HG02840 (cell line): ENCODE measurements around the gene RNU2-63P.
"Not testable (repeated sequence)": the region's sequence is repeated elsewhere in the genome, so short reads cannot be mapped to it uniquely, and the experiment has no call there.

ENCODE experiments used
- ATAC-seq: cut with Tn5 transposase; IDR thresholded peaks from one replicate; pipeline ENCODE4 v1.9.1; 2021; ENCODE audit warnings: mild to moderate bottlenecking, moderate library complexity, moderate number of reproducible peaks; ENCODE audit not compliant: unreplicated experiment, low FRiP score

The RNU2-63P gene

GRCh38 chr2:88032070-88032702 lies 15.8 kb upstream of the RNU2-63P start:
- ATAC-seq, result no peak

GRCh38 chr2:88028931-88029330 lies 12.6 kb upstream of the RNU2-63P start:
- no peak for ATAC-seq

- no peak for ATAC-seq
These were observed 11.5 kb upstream of the RNU2-63P start for GRCh38 chr2:88027697-88028389.

- ATAC-seq, result no peak
These were observed 8.2 kb upstream of the RNU2-63P start for GRCh38 chr2:88024509-88024908.

GRCh38 chr2:88022669-88022921 lies 6.2 kb upstream of the RNU2-63P start:
- no peak for ATAC-seq

GRCh38 chr2:88019985-88020384 lies 3.6 kb upstream of the RNU2-63P start:
- ATAC-seq, result no peak

- ATAC-seq, result no peak
These were observed 2.6 kb upstream of the RNU2-63P start for GRCh38 chr2:88018909-88019308.

GRCh38 chr2:88018077-88018805 lies 1.9 kb upstream of the RNU2-63P start:
- ATAC-seq, result not testable (repeated sequence)

GRCh38 chr2:88017780-88018038 lies 1.4 kb upstream of the RNU2-63P start:
- not testable (repeated sequence) for ATAC-seq

- ATAC-seq, result peak; percentile 55
These were observed 823 bp upstream of the RNU2-63P start for GRCh38 chr2:88016960-88017779.

GRCh38 chr2:88011011-88011410 lies 5.3 kb downstream of the RNU2-63P start:
- no peak for ATAC-seq

GRCh38 chr2:88010136-88010535 lies 6.2 kb downstream of the RNU2-63P start:
- no peak for ATAC-seq

- no peak for ATAC-seq
These were observed 9.4 kb downstream of the RNU2-63P start for GRCh38 chr2:88006912-88007439.

- no peak for ATAC-seq
These were observed 10.6 kb downstream of the RNU2-63P start for GRCh38 chr2:88005776-88006175.

- no peak for ATAC-seq
These were observed 13.1 kb downstream of the RNU2-63P start for GRCh38 chr2:88003074-88003755.

GRCh38 chr2:88002359-88002707 lies 14.0 kb downstream of the RNU2-63P start:
- no peak for ATAC-seq

- not testable (repeated sequence) for ATAC-seq
These were observed 15.9 kb downstream of the RNU2-63P start for GRCh38 chr2:88000474-88000873.

- ATAC-seq, result no peak
These were observed 19.8 kb downstream of the RNU2-63P start for GRCh38 chr2:87996570-87996969.

GRCh38 chr2:87995756-87996155 lies 20.6 kb downstream of the RNU2-63P start:
- ATAC-seq, result no peak

GRCh38 chr2:87994304-87994850 lies 22.0 kb downstream of the RNU2-63P start:
- not testable (repeated sequence) for ATAC-seq
